PFSK-1 (cell line): ENCODE measurements around the gene ST7.

Source experiments
- FOXP2 ChIP-seq: optimal IDR thresholded peaks from 2 replicates; pipeline ENCODE3; 2011; ENCODE audit warnings: borderline replicate concordance, control low read depth, inconsistent platforms; ENCODE audit not compliant: insufficient read depth; ENCODE audit errors: extremely low read length, extremely low read depth
- POLR2AphosphoS5 ChIP-seq: IDR thresholded peaks from 2 replicates; pipeline ENCODE4 v1.6.1; 2012; ENCODE audit warnings: low read depth, mild to moderate bottlenecking, control low read depth, low read length, moderate library complexity
- SIN3A ChIP-seq: IDR thresholded peaks from 2 replicates; pipeline ENCODE4 v1.6.1; 2012; ENCODE audit warnings: mild to moderate bottlenecking, low read length, moderate library complexity, borderline replicate concordance; ENCODE audit not compliant: insufficient read depth
- TAF1 ChIP-seq: IDR thresholded peaks from 2 replicates; pipeline ENCODE4 v1.6.1; 2012; ENCODE audit warnings: low read length, control low read depth, borderline replicate concordance; ENCODE audit not compliant: insufficient read depth
- TF ChIP-seq, protein P1 (sequence below), 2 experiments: IDR thresholded peaks; 2 replicates each; pipeline versions ENCODE4 v1.6.1 to v1.8.0; 2011 to 2012; ENCODE audit warnings: low read depth in 2 of 2, low read length in 2 of 2, control low read depth in 1 of 2, inconsistent platforms in 1 of 2, mild to moderate bottlenecking in 1 of 2, moderate library complexity in 1 of 2; ENCODE audit not compliant: insufficient read depth in 1 of 2

DNA sequence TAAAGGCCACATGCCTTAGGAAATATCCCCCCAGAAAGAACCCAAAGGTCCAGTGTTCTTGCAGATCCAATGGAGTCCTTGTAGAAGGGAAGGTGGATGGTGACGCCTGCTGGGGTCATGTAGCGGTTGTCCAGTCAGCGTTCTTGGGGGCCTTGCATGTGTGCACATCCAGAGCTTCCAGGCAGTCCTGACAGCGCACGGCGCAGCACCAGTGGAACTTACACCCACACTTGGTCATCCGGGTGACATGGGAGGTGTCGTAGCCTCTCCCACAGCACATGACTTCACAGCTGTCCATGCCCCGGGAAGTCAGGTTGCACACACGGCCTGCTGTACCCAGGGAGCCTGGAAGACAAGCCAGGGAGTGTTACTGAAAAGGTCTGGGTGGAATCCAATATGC is 324.7 kb downstream of the ST7 start:
- TF ChIP-seq, protein P1, sequence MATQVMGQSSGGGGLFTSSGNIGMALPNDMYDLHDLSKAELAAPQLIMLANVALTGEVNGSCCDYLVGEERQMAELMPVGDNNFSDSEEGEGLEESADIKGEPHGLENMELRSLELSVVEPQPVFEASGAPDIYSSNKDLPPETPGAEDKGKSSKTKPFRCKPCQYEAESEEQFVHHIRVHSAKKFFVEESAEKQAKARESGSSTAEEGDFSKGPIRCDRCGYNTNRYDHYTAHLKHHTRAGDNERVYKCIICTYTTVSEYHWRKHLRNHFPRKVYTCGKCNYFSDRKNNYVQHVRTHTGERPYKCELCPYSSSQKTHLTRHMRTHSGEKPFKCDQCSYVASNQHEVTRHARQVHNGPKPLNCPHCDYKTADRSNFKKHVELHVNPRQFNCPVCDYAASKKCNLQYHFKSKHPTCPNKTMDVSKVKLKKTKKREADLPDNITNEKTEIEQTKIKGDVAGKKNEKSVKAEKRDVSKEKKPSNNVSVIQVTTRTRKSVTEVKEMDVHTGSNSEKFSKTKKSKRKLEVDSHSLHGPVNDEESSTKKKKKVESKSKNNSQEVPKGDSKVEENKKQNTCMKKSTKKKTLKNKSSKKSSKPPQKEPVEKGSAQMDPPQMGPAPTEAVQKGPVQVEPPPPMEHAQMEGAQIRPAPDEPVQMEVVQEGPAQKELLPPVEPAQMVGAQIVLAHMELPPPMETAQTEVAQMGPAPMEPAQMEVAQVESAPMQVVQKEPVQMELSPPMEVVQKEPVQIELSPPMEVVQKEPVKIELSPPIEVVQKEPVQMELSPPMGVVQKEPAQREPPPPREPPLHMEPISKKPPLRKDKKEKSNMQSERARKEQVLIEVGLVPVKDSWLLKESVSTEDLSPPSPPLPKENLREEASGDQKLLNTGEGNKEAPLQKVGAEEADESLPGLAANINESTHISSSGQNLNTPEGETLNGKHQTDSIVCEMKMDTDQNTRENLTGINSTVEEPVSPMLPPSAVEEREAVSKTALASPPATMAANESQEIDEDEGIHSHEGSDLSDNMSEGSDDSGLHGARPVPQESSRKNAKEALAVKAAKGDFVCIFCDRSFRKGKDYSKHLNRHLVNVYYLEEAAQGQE (IDR thresholded peaks at IDR 0.05; ENCODE audit: insufficient read depth in 1 of 2, low read depth in 2 of 2, low read length in 2 of 2): no peak
- TF ChIP-seq POLR2AphosphoS5: no peak
- no peak for TF ChIP-seq SIN3A
- TF ChIP-seq TAF1: no peak
- no peak for TF ChIP-seq FOXP2
